HCT116 (cell line): Measurements from ENCODE around the gene GOLGA6A. TPM values are rescaled to one million over a fixed set of nuclear protein-coding genes. Genes with fewer than 3 reads are reported as not detected.

Source experiments
- ATAC-seq: fragments of 200-7000 bp; cut with Tn5 transposase; 2 replicates; pipeline ENCODE4 v1.9.1; 2020; ENCODE audit warnings: mild to moderate bottlenecking, moderate library complexity
- BruUV-seq: library from RNA; stranded (reverse); fragments of 400-500 nt; replicated peaks from 2 replicates; lab custom pipeline; 2021; lab: Mats Ljungman, UMichigan
- CTCF ChIA-PET: fragments of 300-600 bp; sonication (Branson Sonifier 250); formaldehyde crosslinking; loops from one replicate; lab custom pipeline; 2021; ENCODE audit warnings: antibody characterized with exemption; lab: Charles Lee
- POLR2A ChIA-PET: fragments of 300-600, 350-600 bp; sonication (Branson Sonifier 250); formaldehyde crosslinking; loops from one replicate; lab custom pipeline; 2021; ENCODE audit warnings: antibody characterized with exemption; lab: Charles Lee
- RAD21 ChIA-PET, 2 experiments: fragments of 300-600 bp; sonication (Branson Sonifier 250); formaldehyde crosslinking; loops; one replicate each; lab custom pipeline; 2023; ENCODE audit warnings: low total read pairs in 2 of 2; ENCODE audit not compliant: uncharacterized antibody in 2 of 2, unreplicated experiment in 2 of 2, low non-redundant PET in 1 of 2; lab: Charles Lee
- DNase-seq: peaks from one replicate; pipeline ENCODE4 v3.0.0-alpha.2; 2010; ENCODE audit warnings: low read depth, low spot score
- H2AFZ ChIP-seq: fragments of 200-600 bp; shearing (Covaris generic), sonication (generic); 2 replicates; pipeline ENCODE4 v1.6.1; 2017; ENCODE audit warnings: low read depth, mixed run types, mixed read lengths, antibody characterized with exemption, low read length; ENCODE audit not compliant: poor library complexity, severe bottlenecking
- H3K27ac ChIP-seq: 2 replicates; pipeline ENCODE4 v1.5.1; 2012; ENCODE audit warnings: low read depth, low read length
- H3K27me3 ChIP-seq: fragments of 200-600 bp; sonication (generic); 2 replicates; pipeline ENCODE4 v1.6.1; 2016; ENCODE audit warnings: mixed run types, low read length, mixed read lengths; ENCODE audit not compliant: insufficient read depth
- H3K36me3 ChIP-seq, 2 experiments: fragments of 200-500 bp in 1 of 2; fragments of 200-600 bp in 1 of 2; sonication (Bioruptor generic) in 1 of 2; sonication (generic) in 1 of 2; 2 replicates each; pipeline versions ENCODE4 v1.5.1 to v1.6.1; 2014 to 2016; ENCODE audit warnings: low read length in 2 of 2, inconsistent platforms in 1 of 2, mixed read lengths in 1 of 2, mixed run types in 1 of 2; ENCODE audit not compliant: insufficient read depth in 2 of 2, control insufficient read depth in 1 of 2
- H3K4me1 ChIP-seq, 2 experiments: fragments of 200-600 bp in 1 of 2; sonication (generic) in 1 of 2; 2 replicates each; pipeline versions ENCODE4 v1.5.1 to v1.6.1; 2012 to 2017; ENCODE audit warnings: low read length in 2 of 2, inconsistent platforms in 1 of 2, mild to moderate bottlenecking in 1 of 2, mixed read lengths in 1 of 2, mixed run types in 1 of 2, moderate library complexity in 1 of 2; ENCODE audit not compliant: insufficient read depth in 2 of 2, control insufficient read depth in 1 of 2
- H3K4me2 ChIP-seq: fragments of 200-600 bp; sonication (generic); 2 replicates; pipeline ENCODE4 v1.6.1; 2017; ENCODE audit warnings: mixed run types, low read length, mixed read lengths
- H3K4me3 ChIP-seq, 2 experiments: fragments of 200-600 bp in 1 of 2; sonication (generic) in 1 of 2; replicated peaks in 1 of 2; 2 replicates each; pipeline ENCODE4 v1.5.1; 2011 to 2016; ENCODE audit warnings: low read length in 2 of 2, control low read depth in 1 of 2, low read depth in 1 of 2, mild to moderate bottlenecking in 1 of 2, mixed read lengths in 1 of 2, mixed run types in 1 of 2
- H3K79me2 ChIP-seq: fragments of 200-600 bp; sonication (generic); 2 replicates; pipeline ENCODE4 v1.6.1; 2017; ENCODE audit warnings: mild to moderate bottlenecking, mixed run types, low read length, moderate library complexity, mixed read lengths; ENCODE audit not compliant: insufficient read depth
- H3K9ac ChIP-seq: fragments of 200-600 bp; sonication (generic); 2 replicates; pipeline ENCODE4 v1.6.1; 2016; ENCODE audit warnings: low read length, mixed read lengths
- H3K9me2 ChIP-seq: fragments of 200-600 bp; sonication (generic), shearing (Covaris generic); 2 replicates; pipeline ENCODE4 v1.6.1; 2017; ENCODE audit warnings: mixed run types, mild to moderate bottlenecking, moderate library complexity; ENCODE audit not compliant: insufficient read depth
- H3K9me3 ChIP-seq, 2 experiments: fragments of 200-500 bp in 1 of 2; fragments of 200-600 bp in 1 of 2; sonication (Bioruptor generic) in 1 of 2; sonication (generic) in 1 of 2; 2 replicates each; pipeline ENCODE4 v1.6.1; 2014 to 2017; ENCODE audit warnings: low read length in 2 of 2, mixed read lengths in 2 of 2, inconsistent platforms in 1 of 2, low read depth in 1 of 2, mild to moderate bottlenecking in 1 of 2, mixed run types in 1 of 2, moderate library complexity in 1 of 2; ENCODE audit not compliant: control insufficient read depth in 1 of 2, insufficient read depth in 1 of 2
- H4K20me1 ChIP-seq: fragments of 200-600 bp; sonication (generic), shearing (Covaris generic); 2 replicates; pipeline ENCODE4 v1.6.1; 2017; ENCODE audit warnings: mixed run types, mild to moderate bottlenecking, moderate library complexity; ENCODE audit not compliant: insufficient read depth
- ATF3 ChIP-seq: IDR thresholded peaks from 2 replicates; pipeline ENCODE4 v1.6.1; 2012
- CEBPB ChIP-seq: IDR thresholded peaks from 2 replicates; pipeline ENCODE4 v1.6.1; 2012; ENCODE audit warnings: low read depth
- EZH2 ChIP-seq: fragments of 200-600 bp; sonication (generic); IDR thresholded peaks from 2 replicates; pipeline ENCODE4 v1.6.1; 2017; ENCODE audit warnings: antibody characterized with exemption, mixed run types
- JUND ChIP-seq: IDR thresholded peaks from 2 replicates; pipeline ENCODE4 v1.6.1; 2012
- POLR2A ChIP-seq: IDR thresholded peaks from 2 replicates; pipeline ENCODE4 v1.7.0; 2011; ENCODE audit warnings: borderline replicate concordance; ENCODE audit not compliant: insufficient read depth, insufficient read length; ENCODE audit errors: extremely low read depth
- POLR2AphosphoS5 ChIP-seq: IDR thresholded peaks from 2 replicates; pipeline ENCODE4 v1.6.1; 2011; ENCODE audit warnings: mild to moderate bottlenecking, low read depth, low read length, moderate library complexity
- SRF ChIP-seq: IDR thresholded peaks from 2 replicates; pipeline ENCODE4 v1.6.1; 2012; ENCODE audit warnings: low read depth
- TCF7L2 ChIP-seq: IDR thresholded peaks from 2 replicates; pipeline ENCODE4 v1.7.0; 2011; ENCODE audit warnings: borderline replicate concordance, inconsistent platforms; ENCODE audit not compliant: insufficient read depth, insufficient read length; ENCODE audit errors: extremely low read depth
- YY1 ChIP-seq: IDR thresholded peaks from 2 replicates; pipeline ENCODE4 v1.6.1; 2011; ENCODE audit warnings: low read length, low read depth, moderate library complexity, mild to moderate bottlenecking; ENCODE audit not compliant: insufficient replicate concordance; ENCODE audit errors: extremely low read depth
- ZFX ChIP-seq: fragments of 450-650 bp; IDR thresholded peaks from 2 replicates; pipeline ENCODE4 v1.6.1; 2017
- ZNF274 ChIP-seq: fragments of 200-500 bp; sonication (Bioruptor generic); IDR thresholded peaks from 2 replicates; pipeline ENCODE4 v1.6.1; 2014; ENCODE audit warnings: mild to moderate bottlenecking, low read depth, low read length, inconsistent platforms
- intact Hi-C: fragments of 100-400 bp; cut with micrococcal nuclease; formaldehyde crosslinking; loops from 2 replicates; pipeline ENCODE4 v1.10.0; 2022
- total RNA-seq: library from RNA; stranded (reverse); gene quantifications from one replicate; pipeline ENCODE4 v1.2.1, GENCODE V29; 2021; ENCODE audit not compliant: unreplicated experiment
- TF ChIP-seq, protein P1 (sequence below), 3 experiments: fragments of 200-600 bp in 1 of 3; sonication (generic) in 1 of 3; IDR thresholded peaks in 2 of 3; conservative IDR thresholded peaks in 1 of 3; 2 replicates each; pipeline ENCODE4 v1.5.1; 2012 to 2017; ENCODE audit warnings: low read depth in 2 of 3, low read length in 2 of 3, antibody characterized with exemption in 1 of 3, borderline replicate concordance in 1 of 3, control low read depth in 1 of 3, mild to moderate bottlenecking in 1 of 3, mixed read lengths in 1 of 3, mixed run types in 1 of 3, moderate library complexity in 1 of 3; ENCODE audit not compliant: insufficient read depth in 1 of 3

The GOLGA6A gene
- total RNA-seq, 1 experiment from 2014 or later = 0.39 TPM

- Histone ChIP-seq H3K27me3 (no peaks in the 10 kb centered on the region), H2AFZ (no peak overlapping the region), H3K9me2 (no peaks in the 10 kb centered on the region), H3K36me3 (no peaks in the 10 kb centered on the region; a peak in 3 of 4 replicates), H4K20me1 (no peaks in the 10 kb centered on the region), H3K4me2 (no peak overlapping the region), H3K4me1 (no peaks in the 10 kb centered on the region), H3K79me2 (no peaks in the 10 kb centered on the region), H3K27ac (no peak overlapping the region), H3K4me3 (no peak overlapping the region), H3K9me3 (no peaks in the 10 kb centered on the region), H3K9ac (no peak overlapping the region)
- ATAC-seq = no peak
- ChIA-PET CTCF (no interaction called here), RAD21 (no interaction called here), POLR2A (no interaction called here)
- no peak for TF ChIP-seq SRF
- TF ChIP-seq, protein P1, sequence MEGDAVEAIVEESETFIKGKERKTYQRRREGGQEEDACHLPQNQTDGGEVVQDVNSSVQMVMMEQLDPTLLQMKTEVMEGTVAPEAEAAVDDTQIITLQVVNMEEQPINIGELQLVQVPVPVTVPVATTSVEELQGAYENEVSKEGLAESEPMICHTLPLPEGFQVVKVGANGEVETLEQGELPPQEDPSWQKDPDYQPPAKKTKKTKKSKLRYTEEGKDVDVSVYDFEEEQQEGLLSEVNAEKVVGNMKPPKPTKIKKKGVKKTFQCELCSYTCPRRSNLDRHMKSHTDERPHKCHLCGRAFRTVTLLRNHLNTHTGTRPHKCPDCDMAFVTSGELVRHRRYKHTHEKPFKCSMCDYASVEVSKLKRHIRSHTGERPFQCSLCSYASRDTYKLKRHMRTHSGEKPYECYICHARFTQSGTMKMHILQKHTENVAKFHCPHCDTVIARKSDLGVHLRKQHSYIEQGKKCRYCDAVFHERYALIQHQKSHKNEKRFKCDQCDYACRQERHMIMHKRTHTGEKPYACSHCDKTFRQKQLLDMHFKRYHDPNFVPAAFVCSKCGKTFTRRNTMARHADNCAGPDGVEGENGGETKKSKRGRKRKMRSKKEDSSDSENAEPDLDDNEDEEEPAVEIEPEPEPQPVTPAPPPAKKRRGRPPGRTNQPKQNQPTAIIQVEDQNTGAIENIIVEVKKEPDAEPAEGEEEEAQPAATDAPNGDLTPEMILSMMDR (IDR thresholded peaks at IDR 0.05 in 2 of 3, conservative IDR thresholded peaks at IDR 0.05 in 1 of 3; ENCODE audit: borderline replicate concordance in 1 of 3, insufficient read depth in 1 of 3, low read depth in 2 of 3, low read length in 2 of 3) = no peak
- no peak for TF ChIP-seq ZNF274
- TF ChIP-seq POLR2AphosphoS5 = no peak
- TF ChIP-seq ATF3 = no peak
- TF ChIP-seq TCF7L2 = no peak
- no peak for TF ChIP-seq JUND
- TF ChIP-seq ZFX = no peak
- no peak for TF ChIP-seq CEBPB
- TF ChIP-seq YY1 = no peak
- TF ChIP-seq EZH2 = no peak
- TF ChIP-seq POLR2A = no peak
- no TSS peak for BruUV-seq
- no peak for DNase-seq
- intact Hi-C loops = no loop called here
Observed at GRCh38 chr15:74022706-74023470, 59.5 kb downstream of the GOLGA6A start.

Other genes starting within 250 kb of the GOLGA6A start
- gene TBC1D21, start 209.0 kb downstream of the GOLGA6A start, total RNA-seq = not detected
- gene LOXL1, start 156.1 kb downstream of the GOLGA6A start, total RNA-seq = 14.9 TPM
- 5.0 TPM for gene STOML1, start 90.3 kb downstream of the GOLGA6A start, total RNA-seq
- 28.1 TPM for gene PML, start 87.8 kb downstream of the GOLGA6A start, total RNA-seq
- 0.05 TPM for gene ISLR2, start 48.0 kb upstream of the GOLGA6A start, total RNA-seq
- gene ISLR, start 91.2 kb upstream of the GOLGA6A start, total RNA-seq = 0.12 TPM
- gene STRA6, start 120.2 kb upstream of the GOLGA6A start, total RNA-seq = 0.54 TPM
- gene CCDC33, start 153.8 kb upstream of the GOLGA6A start, total RNA-seq = 0.15 TPM